NCI-H187 (cell line): ENCODE measurements around the gene CER1.

ENCODE experiments used
- DNase-seq, 2 experiments: peaks; one replicate each; lab custom pipeline; 2025; lab: John Stamatoyannopoulos, UW

Gene CER1, protein sequence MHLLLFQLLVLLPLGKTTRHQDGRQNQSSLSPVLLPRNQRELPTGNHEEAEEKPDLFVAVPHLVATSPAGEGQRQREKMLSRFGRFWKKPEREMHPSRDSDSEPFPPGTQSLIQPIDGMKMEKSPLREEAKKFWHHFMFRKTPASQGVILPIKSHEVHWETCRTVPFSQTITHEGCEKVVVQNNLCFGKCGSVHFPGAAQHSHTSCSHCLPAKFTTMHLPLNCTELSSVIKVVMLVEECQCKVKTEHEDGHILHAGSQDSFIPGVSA

DNA sequence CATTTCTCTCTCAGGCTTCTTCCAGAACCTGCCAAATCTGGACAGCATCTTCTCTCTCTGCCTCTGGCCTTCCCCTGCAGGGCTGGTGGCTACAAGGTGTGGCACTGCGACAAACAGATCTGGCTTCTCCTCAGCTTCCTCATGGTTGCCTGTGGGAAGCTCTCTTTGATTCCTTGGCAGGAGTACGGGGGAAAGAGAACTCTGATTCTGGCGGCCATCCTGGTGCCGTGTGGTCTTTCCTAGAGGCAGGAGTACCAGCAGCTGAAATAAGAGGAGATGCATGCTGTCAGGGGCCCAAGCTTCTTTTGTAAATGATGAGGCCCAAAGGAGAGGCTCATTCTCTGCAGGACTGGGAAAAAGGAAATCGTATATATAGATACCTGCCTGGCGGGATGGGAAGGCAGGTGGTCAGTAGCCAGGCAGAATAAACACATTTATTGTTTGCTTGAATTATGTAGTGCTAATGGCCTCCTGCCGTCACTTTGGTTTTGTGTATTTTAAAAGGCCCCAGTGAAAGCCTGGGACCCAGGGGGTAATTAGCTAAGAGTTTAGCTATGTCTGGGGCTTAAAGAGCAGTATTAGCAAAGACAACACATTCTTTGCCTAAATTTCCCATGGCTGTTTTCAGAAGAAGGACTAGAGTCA lies at the start of gene CER1:
Gene CER1 (minus strand): TSS at position 343 of the 645 bp plus-strand sequence. CDS start 61 bp downstream, at position 282.
- no peak for DNase-seq

DNA sequence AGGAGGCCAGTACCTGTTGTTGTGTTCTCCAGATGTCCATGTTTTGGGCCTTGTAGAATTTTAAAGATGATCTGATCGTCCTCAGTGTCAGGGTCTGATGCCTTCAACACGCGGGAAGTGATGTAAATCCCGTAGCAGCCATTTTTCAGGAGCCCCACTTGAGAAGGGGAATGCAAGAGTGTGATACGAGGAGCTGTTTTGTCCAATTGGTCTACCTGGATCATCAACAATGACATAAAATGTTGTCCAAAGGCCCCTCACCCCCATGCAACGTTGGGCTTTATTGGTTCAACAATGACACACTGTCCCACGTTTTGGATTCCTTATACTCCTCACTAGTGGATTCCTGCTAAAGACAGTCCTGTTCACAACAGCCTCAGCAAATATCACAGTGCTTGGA lies 48.1 kb upstream of the CER1 start:
- DNase-seq: no peak

DNA sequence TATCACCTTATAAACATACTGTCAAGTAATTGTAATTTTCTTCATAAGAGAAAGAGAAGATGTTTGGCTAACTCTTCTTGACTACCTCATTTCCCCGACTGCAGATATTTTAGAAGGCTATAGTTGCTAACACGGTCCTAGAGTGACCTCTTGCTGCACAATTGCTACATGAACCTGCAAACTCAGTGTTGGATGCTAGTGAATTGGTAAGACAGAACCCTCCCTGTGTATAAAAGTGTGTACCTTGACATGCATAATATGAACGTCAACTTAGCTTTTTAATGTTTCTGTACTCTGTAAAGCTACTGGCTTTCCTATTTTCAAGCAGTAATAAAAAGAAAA lies 46.7 kb upstream of the CER1 start:
- no peak for DNase-seq

DNA sequence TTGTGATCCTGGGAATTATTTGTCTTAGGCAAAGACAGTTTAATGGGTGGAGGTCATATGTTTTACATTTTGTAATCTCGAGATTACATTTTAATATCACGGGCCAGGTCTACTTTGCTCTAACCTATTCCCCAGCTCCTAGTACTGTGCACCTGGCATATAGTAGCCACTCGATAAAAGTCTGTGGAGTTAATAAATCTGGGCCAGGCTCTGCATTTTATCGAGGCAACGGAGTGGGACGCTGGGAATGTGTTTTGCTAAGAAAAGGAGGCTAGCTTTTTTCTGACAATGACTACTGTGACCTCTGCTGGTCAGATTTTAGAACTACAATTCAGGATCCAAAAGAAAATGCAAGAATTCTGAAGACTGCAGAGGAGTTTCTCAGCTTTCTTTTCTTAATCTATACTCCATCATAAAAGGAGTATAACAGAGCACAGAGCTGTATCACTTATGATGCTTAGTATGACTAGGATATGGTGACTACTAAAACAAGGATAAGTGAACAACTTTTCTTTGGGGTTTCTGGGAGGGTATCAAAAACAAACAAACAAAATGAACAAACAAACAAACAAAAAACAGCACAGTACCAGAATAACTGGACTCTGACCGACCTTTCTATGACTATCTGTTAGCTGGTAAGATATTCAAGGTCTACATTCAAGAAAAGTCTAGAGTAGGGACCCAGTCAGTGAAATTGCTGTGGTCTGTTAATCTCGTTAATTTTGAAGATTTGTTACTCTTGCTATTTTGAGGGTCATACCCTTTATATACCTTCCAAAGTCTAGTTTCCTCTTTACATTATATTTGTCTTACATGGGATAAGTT lies 46.1 kb upstream of the CER1 start:
- DNase-seq: peak in 1 of 2 experiments; percentile 2

DNA sequence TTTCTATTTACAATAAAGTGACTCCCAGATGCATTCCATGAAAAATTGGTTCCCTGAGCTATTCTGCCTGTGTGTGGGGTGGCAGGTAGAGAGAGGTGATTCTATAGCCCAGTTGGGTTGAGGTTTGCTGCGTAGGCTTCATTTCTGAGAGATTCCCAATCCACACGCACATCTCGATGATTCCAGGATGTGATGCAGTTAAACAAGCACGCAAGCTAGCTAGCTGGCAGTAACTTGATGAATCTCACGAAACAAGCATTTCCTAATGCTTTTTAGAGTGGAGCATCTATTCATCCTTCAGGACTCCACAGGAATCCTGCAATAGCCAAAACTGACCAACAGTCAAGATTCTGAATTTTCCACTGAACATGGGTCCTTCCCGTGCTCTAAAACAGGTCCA lies 43.8 kb upstream of the CER1 start:
- DNase-seq: no peak

DNA sequence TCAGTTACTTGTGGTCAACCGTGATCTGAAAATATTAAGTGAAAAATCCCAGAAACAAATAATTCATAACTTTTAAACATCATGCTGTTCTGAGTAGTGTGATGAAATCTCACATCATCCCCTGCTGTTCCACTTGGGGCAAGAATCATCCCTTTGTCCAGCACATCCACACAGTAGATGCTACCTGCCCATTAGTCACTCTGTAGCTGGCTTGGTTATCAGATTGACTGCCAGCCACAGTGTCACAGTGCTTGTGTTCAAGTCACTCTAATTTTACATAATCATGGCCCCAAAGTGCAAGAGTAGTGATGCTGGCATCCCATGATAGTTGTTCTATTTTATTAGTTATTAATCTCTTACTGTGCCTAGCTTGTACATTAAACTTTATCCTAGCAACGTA lies 39.1 kb upstream of the CER1 start:
- DNase-seq: no peak

DNA sequence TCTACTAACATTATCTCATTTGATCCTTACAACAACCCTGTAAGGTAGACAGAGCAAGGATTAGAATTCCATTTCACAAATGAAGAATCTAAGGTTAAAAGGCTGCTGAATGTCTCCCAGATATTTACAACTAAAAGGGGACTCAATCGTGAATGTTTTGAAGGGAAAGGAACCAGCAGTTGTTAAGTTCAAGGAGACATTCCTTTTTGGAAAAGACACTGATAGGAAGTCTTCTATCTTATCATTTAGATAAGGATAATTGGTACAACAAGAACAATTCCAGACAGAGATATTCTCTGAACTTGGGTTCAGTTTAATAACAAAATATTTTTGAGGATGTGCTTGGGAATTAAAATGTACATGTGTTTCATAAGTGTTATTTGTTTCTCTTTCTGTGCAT lies 37.5 kb upstream of the CER1 start:
- DNase-seq: no peak

DNA sequence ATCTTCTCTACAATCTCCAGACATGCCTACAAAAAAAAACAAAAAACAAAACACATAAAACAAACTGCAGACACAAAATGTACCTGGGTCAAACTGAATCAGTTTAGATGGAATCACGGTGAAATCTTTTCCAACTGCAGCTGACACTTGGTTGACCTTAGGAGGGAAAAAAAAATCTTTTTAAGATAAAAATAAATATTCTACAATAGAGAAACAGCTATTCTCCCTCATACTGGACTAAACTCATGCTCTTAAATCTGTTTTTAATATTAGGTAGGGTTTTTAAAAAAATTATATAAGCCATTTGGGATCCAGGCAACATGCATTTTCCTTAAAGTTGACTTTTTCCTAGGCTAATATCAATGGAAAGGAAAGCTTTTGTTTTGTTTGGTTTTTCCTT lies 33.8 kb upstream of the CER1 start:
- DNase-seq: no peak

DNA sequence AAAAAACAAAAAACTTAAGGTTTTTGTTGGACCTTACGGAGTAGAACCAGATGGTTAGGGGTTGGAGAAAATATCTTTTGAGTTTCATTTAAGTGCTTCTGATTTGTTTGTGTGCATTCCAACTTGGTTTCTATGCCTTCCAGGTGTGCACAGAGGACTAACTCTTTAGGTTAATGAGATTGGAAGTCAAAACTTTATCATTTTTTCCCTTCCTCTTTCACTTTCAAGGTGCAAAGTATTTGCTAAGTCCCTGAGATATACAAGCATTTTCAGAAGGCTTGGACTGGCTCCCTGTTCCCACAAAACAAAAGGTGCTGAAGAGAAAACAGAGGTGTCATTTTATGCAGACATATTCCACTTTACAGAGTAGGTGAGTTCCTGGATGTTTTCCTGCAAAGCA lies 30.3 kb upstream of the CER1 start:
- DNase-seq: no peak

DNA sequence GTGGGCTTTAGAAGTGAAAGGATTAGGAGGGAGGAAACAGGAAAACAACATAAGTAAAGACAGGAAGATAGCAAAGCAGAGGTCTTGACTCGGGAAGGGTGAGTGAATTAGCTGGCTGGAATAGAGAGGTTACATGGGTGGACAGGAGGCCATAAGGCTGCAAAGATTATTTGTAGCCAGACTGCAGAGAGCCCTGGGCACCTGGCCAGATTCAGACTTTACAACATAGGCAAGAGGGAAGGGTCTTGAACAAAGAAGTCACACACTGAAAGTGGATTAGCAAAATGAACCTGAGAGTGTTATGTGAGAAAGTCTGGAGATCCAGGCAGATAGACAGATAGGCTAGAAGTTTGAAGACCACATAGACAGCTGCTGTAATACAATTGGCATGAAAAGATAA lies 29.7 kb upstream of the CER1 start:
- DNase-seq: no peak

DNA sequence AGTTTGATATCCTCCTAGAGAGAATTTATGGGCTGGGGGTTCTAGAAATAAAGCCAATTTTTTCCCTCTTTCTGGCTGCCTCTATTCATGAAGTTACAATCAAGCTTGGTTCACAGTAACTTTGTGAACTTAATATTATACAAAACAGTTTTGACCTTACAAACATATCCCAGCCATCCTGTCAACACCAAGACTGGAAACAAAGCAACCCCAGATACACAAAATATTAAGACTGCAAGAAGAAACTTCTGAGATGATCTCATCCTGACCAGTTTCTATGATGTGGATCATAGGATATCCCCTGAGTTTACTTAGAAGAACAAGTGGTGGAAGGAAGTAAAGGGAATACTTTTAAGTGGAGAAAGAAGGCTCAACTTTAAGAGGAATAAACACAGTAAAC lies 28.3 kb upstream of the CER1 start:
- DNase-seq: no peak

DNA sequence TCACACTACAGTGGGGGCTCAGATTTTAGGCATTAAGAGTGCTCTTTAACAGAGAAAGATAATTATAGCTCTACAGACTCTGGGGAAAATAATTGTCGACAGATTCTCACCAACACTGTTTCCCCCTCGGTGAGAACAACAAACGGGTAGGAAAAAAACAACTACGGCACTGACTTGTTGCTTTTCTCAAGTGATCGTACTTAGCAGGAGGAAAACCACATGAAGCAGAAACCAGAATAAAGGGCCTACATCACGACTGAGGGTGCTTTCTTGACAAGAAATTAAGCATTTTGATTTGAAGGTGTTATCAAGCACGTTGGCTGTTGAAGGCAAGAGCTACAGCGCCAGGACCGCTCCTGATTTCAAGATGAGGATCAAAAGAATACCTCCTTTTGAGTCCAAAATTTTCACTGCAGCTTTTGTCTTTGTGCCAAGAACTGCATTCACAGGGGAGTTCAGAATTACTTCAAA lies 27.2 kb upstream of the CER1 start:
- no peak for DNase-seq

DNA sequence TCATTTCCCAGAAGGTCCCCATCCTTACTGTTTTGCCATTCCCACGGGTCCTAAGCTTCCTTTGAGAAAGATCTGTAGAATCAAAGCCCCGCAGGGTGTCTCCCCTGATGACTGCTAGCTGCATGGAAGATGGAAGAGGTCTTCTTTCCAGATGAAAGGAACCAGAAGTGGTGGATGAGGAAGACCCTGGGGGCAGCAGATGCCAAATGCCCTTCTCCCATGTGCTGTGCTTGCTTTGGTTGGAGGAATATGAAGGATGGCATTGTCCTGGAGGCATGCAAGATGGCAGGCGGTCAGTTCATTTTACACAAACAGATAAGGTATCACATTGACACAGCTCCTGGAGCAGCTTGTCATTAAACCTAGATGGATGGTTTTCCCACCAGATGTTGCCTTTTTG lies 25.8 kb upstream of the CER1 start:
- no peak for DNase-seq

DNA sequence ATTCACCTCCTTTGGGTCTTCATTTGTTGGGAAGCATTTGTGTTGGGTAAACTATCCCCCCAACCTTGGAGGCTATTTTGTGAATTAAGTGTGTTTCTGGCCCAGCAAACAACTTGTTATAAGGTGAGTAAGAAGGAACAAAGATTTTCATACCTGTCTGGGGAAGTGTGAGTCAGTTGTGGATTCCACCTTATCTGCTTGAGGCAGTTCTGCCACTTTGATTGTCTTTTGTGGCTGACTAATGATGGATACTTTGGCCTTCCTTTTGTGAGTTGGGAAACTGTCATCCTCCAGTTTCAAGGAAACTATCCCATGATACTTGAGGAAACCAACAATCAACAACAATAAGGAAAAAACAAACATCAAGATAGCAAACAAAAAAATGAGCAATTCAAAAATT lies 24.6 kb upstream of the CER1 start:
- no peak for DNase-seq

DNA sequence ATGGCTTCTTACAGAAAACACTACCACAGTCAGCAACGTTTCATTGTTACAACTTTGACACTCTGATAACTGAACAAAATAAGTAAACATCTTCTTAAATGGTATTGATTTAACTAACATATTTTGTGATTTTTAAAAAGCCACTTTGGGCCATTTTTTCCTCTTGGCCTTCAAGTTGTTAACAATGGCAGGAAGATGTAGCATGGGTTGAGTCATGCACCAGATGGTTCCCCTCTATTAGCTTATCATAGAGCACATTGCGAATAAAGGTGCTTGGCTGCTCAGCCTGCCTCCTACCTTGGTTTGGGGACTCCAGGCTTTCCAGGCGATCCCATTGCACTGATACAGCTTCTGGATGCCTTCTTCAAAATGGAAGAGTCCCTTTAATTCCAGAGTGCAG lies 24.1 kb upstream of the CER1 start:
- no peak for DNase-seq

DNA sequence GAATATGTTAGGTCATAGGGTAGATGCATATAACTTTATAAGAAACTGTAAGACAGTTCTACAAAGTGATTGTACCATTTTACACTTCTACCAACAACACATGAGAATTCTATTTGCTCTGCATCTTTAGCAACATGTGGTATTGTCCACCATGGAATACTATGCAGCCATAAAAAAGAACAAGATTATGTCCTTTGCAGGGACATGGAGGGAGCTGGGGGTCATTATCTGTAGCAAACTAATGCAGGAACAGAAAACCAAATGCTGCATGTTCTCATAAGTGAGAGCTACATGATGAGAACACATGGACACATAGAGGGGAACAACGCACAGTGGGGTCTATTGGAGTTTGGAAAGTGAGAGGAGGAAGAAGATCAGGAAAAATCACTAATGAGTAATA lies 22.2 kb upstream of the CER1 start:
- no peak for DNase-seq

DNA sequence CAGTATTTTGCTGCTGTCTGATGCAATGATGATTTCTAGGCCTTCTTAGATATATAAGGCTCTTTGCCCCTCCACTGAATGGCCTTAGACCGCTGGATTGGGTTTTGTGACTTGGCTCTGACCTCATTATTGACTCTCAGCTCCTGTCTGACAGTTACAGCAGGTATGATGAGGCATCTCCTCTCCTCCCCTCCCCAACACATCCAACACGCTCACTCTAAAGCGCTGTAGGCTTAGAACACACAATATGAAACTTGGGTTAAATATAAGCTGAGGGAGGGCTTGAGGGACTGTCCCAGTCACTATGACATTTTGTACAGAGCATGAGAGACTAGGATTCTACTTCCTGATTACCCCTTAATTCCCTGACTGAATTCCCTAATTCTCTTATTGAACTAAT lies 18.8 kb upstream of the CER1 start:
- DNase-seq: no peak

DNA sequence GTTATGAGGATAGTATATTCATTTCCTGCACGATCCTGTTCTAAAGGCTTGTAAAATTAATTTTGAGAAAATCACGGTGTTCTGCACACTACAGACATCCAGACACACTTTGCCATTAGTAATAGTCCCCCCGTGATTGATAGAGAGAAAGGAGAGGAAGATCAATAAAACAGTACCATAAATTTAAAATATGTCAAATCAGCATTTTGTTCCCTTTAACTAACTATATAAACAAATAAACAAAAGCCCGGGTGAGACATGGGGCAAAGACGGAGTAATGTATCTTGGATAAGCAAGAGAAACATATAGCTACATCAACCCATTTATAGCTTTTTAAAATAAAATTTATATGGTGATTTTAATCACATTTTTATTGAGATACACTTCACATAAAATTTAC lies 10.6 kb upstream of the CER1 start:
- no peak for DNase-seq

DNA sequence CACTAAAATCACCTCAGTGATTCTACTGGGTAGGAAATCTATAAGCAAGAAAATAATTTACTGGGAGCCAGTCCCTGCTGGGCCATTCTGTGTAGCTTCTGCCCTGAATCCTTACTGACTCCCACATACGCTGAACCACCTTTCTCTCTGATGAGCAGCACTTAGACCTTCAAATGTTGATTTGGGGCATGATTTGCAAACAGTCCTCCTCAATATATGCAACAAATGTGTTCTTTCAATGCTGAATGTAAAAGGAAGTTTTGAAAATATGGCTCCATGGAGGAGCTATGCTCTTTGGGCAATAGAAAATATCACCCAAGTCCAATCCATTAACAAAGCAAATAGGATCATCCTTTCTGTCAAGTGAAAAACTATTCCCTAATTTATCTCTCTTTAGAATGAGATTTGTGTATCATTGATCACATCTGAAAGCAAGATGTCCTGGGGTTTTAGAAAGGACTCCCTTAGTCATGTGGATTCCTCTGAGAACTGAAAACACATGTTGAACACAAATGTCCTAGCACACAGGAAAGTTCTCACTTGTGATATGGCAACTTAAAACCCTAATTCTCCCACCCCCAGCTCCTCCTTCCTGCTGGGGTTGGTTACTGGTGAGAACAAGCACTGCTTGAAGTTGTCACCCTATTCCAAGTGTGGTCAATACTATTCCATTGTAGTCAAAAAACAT lies 8.9 kb upstream of the CER1 start:
- no peak for DNase-seq

DNA sequence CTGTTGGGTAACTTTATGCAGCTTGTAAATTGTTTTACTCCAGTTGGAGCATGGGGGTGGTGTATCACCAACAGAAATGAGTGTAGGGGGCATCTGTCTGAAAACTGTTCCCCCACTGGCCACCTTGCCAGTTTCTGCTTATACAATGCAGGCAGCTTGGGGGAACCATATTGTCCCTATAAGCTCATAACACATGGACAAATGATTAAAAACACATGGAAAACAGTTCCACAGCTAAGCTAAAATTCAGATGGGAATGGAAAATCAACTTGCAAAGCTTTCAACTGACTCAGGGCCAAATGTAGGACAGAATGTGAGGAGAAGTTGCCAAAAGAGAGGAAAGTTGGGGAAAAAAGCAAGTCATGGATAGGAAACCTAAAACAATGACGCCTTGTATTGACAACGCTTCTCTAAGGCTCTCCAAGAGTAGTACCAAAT lies 7.9 kb upstream of the CER1 start:
- DNase-seq: no peak

DNA sequence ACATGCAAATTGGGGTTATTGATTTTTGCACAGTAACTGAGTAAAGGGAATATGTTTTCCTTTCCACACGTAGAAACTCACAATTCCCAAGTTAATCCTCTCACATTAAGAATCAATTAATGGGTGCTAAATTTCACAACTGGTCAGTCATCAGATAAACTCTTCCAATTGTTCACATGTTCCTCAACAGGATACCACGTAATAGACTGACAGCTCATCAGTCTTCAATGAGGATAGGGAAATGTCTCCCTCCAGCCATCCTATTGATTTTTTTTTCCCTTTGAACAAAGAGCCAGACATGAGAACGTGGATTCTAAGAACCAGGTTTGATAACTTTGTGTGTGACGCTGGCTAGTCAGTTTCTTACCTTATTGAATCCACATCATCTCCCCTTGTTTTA lies 768 bp upstream of the CER1 start:
- DNase-seq: no peak

DNA sequence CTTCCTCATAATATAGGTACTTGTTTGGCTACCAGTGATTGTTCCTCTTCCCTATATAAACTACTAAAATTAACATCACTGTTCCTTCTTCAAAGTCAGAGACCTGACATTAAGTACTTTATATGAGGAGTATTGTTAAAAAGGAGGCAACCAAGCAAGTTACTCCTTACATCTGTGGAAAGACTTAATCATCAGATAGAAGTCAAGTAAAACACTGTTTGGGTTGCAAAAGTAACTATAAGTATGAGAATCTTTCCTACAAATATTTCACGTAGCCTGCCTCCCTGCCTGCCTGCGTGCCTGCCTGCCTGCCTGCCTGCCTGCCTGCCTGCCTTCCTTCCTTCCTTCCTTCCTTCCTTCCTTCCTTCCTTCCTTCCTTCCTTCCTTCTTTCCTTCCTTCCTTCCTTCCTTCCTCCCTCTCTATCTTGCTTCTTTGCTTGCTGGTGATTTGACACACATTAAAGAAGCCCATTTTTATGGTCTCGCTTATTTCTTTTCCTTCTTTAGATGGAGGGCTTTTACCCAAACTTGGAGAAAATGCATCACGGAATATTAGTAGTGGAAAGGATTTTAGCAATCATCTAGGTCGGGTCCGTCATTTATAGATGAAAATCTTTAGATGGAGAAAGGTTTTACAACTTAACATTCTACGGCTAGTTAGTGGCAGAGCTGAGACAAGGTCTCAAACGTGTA lies 3.2 kb downstream of the CER1 start:
- DNase-seq: no peak
